HEK293 (cell line): ENCODE data around the gene ZNF174.

Source experiments
- CTCF ChIA-PET: fragments of 350-600 bp; formaldehyde crosslinking; extraction: SDS; loops from one replicate; lab custom pipeline; 2021; ENCODE audit warnings: antibody characterized with exemption; lab: Yijun Ruan, JAX
- POLR2A ChIA-PET: fragments of 300-600 bp; formaldehyde crosslinking; extraction: SDS; loops from one replicate; lab custom pipeline; 2020; ENCODE audit warnings: antibody characterized with exemption, inconsistent platforms; lab: Yijun Ruan, JAX
- H3K27ac ChIP-seq: fragments of 200-500 bp; sonication (Bioruptor generic); 2 replicates; pipeline ENCODE4 v1.5.1; 2014; ENCODE audit warnings: low read depth, low read length, control low read depth, inconsistent platforms; ENCODE audit errors: extremely low read depth
- H3K36me3 ChIP-seq, 2 experiments: fragments of 200-500 bp in 1 of 2; sonication (Bioruptor generic) in 1 of 2; 1 replicate in 1 of 2; 2 replicates in 1 of 2; pipeline ENCODE4 v1.5.1; 2014 to 2017; ENCODE audit warnings: inconsistent platforms in 2 of 2, low read length in 2 of 2; ENCODE audit not compliant: control insufficient read depth in 2 of 2, insufficient read depth in 1 of 2
- H3K4me1 ChIP-seq: fragments of 200-500 bp; sonication (Bioruptor generic); 2 replicates; pipeline ENCODE4 v1.5.1; 2014; ENCODE audit warnings: mild to moderate bottlenecking, low read length, inconsistent platforms; ENCODE audit not compliant: control insufficient read depth, insufficient read depth
- H3K4me3 ChIP-seq: 2 replicates; pipeline ENCODE4 v1.5.1; 2011; ENCODE audit warnings: low read depth, mild to moderate bottlenecking, control low read depth, low read length, moderate library complexity
- H3K9me3 ChIP-seq: fragments of 200-500 bp; sonication (Bioruptor generic); 2 replicates; pipeline ENCODE4 v1.5.1; 2014; ENCODE audit warnings: low read depth, low read length, inconsistent platforms; ENCODE audit not compliant: control insufficient read depth, insufficient read depth
- GLI2 ChIP-seq: fragments of 450-650 bp; formaldehyde crosslinking; IDR thresholded peaks from 2 replicates; pipeline ENCODE4; 2017; ENCODE audit warnings: missing biosample characterization, missing genetic modification characterization, low read depth, borderline replicate concordance
- MYNN ChIP-seq: fragments of 450-650 bp; formaldehyde crosslinking; IDR thresholded peaks from 2 replicates; pipeline ENCODE4 v1.5.1; 2016; ENCODE audit warnings: missing biosample characterization, missing genetic modification characterization, borderline replicate concordance
- ZBTB7A ChIP-seq: fragments of 450-650 bp; formaldehyde crosslinking; IDR thresholded peaks from 2 replicates; pipeline ENCODE4 v1.5.1; 2016; ENCODE audit warnings: low read depth, missing biosample characterization, missing genetic modification characterization
- ZBTB8A ChIP-seq: fragments of 450-650 bp; formaldehyde crosslinking; IDR thresholded peaks from 2 replicates; pipeline ENCODE4 v1.5.1; 2016; ENCODE audit warnings: missing biosample characterization, missing genetic modification characterization
- ZNF174 ChIP-seq: fragments of 450-650 bp; formaldehyde crosslinking; IDR thresholded peaks from 2 replicates; pipeline ENCODE4 v1.5.0; 2017; ENCODE audit warnings: missing biosample characterization, mild to moderate bottlenecking, missing genetic modification characterization
- ZNF248 ChIP-seq: fragments of 450-650 bp; formaldehyde crosslinking; IDR thresholded peaks from 2 replicates; pipeline ENCODE4 v1.5.1; 2017; ENCODE audit warnings: missing biosample characterization, missing genetic modification characterization
- ZNF311 ChIP-seq: fragments of 450-650 bp; formaldehyde crosslinking; IDR thresholded peaks from 2 replicates; pipeline ENCODE4 v1.5.1; 2017; ENCODE audit warnings: missing biosample characterization, missing genetic modification characterization, borderline replicate concordance
- ZNF335 ChIP-seq: fragments of 450-650 bp; formaldehyde crosslinking; conservative IDR thresholded peaks from 2 replicates; pipeline ENCODE4 v1.5.1; 2016; ENCODE audit warnings: missing biosample characterization, missing genetic modification characterization
- ZNF433 ChIP-seq: fragments of 450-650 bp; formaldehyde crosslinking; IDR thresholded peaks from 2 replicates; pipeline ENCODE4 v1.5.1; 2016; ENCODE audit warnings: missing biosample characterization, missing genetic modification characterization, low read depth
- ZNF473 ChIP-seq: fragments of 450-650 bp; formaldehyde crosslinking; IDR thresholded peaks from 2 replicates; pipeline ENCODE4 v1.5.1; 2017; ENCODE audit warnings: missing biosample characterization, missing genetic modification characterization
- ZNF548 ChIP-seq: fragments of 450-650 bp; formaldehyde crosslinking; IDR thresholded peaks from 2 replicates; pipeline ENCODE4 v1.5.1; 2016; ENCODE audit warnings: missing biosample characterization, missing genetic modification characterization
- ZNF571 ChIP-seq: fragments of 450-650 bp; formaldehyde crosslinking; IDR thresholded peaks from 2 replicates; pipeline ENCODE4 v1.5.0; 2017; ENCODE audit warnings: missing biosample characterization, missing genetic modification characterization
- ZNF623 ChIP-seq: fragments of 450-650 bp; formaldehyde crosslinking; IDR thresholded peaks from 2 replicates; pipeline ENCODE4 v1.5.1; 2016; ENCODE audit warnings: missing biosample characterization, missing genetic modification characterization
- ZNF677 ChIP-seq: fragments of 450-650 bp; IDR thresholded peaks from 2 replicates; pipeline ENCODE4 v1.5.0; 2018; ENCODE audit warnings: missing biosample characterization, mild to moderate bottlenecking, missing genetic modification characterization, moderate library complexity
- ZNF792 ChIP-seq: fragments of 450-650 bp; formaldehyde crosslinking; IDR thresholded peaks from 2 replicates; pipeline ENCODE4 v1.5.1; 2016; ENCODE audit warnings: missing biosample characterization, missing genetic modification characterization
- TF ChIP-seq, protein P1 (sequence below): fragments of 450-650 bp; IDR thresholded peaks from 2 replicates; pipeline ENCODE4 v1.5.1; 2018; ENCODE audit warnings: missing biosample characterization, mild to moderate bottlenecking, missing genetic modification characterization
- TF ChIP-seq, protein P2 (sequence below): fragments of 450-650 bp; formaldehyde crosslinking; optimal IDR thresholded peaks from 2 replicates; pipeline ENCODE3; 2016; ENCODE audit warnings: missing biosample characterization, mild to moderate bottlenecking, missing genetic modification characterization
- TF ChIP-seq, protein P3 (sequence below): fragments of 450-650 bp; formaldehyde crosslinking; IDR thresholded peaks from 2 replicates; pipeline ENCODE4 v1.5.1; 2016; ENCODE audit warnings: missing biosample characterization, missing genetic modification characterization
- TF ChIP-seq, protein P4 (sequence below): fragments of 450-650 bp; formaldehyde crosslinking; IDR thresholded peaks from 2 replicates; pipeline ENCODE4 v1.5.1; 2016; ENCODE audit warnings: missing biosample characterization, missing genetic modification characterization

The ZNF174 gene

DNA sequence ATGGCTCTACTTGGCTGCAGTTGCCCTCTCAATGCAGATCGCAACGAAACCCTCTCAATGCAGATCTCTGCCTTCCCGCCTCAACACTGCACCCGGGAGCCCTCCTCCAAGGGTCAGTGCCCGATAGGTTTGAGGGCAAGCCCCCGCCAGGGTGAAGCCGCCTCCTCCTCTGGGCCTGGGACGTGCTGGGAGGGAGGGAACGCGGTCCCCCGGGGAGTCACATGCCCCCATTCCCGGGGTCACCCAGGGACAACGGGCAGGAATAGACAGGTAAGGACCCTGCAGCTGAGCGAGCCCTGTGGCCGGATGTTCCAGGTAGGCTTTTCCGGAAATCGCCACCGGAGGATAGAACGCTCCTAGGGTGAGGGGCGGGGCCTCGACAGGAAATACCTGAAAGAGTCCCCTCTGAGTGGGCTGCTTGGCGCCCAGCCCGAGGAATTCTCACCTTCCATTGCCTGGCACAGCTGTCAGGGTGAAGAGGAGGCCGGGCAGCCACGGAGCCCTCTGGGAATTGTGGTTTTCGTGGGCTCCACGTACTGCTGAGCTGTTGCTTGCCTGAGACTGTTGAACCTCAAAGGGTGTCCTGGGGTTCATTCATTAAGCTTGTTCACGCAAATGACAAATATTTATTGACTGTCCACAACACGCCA, 12.8 kb downstream of the ZNF174 start (continued):
- no peak for TF ChIP-seq ZBTB7A
- TF ChIP-seq GLI2 (tag by site-specific recombination) = no peak
- no peak for TF ChIP-seq ZNF311
- TF ChIP-seq ZNF792 (tag by site-specific recombination) = no peak
- no peak for TF ChIP-seq ZNF335 (tag by site-specific recombination)
- TF ChIP-seq, all 188 proteins: peak for 0

DNA sequence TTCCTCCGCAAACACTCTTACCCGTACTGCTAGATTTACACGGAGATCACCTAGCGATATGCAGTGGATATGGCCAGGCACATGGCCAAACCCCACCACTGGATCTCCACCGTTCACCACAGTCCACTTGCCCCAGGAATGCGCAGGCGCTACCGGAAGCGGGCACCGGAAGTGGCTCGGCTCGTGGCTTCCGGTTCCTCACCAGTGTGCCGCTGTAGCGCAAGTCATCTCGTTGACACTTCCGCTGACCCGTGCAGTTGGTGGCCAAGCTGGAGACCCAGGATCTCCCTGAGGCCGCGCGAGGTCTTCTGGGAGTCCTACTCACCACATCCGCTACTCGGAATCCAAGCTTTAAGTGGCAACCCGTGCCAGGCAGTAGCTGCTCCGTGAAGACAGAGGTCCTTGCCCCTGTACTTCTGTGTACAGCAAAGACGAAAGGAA, 30.8 kb downstream of the ZNF174 start:
- TF ChIP-seq, protein P1, sequence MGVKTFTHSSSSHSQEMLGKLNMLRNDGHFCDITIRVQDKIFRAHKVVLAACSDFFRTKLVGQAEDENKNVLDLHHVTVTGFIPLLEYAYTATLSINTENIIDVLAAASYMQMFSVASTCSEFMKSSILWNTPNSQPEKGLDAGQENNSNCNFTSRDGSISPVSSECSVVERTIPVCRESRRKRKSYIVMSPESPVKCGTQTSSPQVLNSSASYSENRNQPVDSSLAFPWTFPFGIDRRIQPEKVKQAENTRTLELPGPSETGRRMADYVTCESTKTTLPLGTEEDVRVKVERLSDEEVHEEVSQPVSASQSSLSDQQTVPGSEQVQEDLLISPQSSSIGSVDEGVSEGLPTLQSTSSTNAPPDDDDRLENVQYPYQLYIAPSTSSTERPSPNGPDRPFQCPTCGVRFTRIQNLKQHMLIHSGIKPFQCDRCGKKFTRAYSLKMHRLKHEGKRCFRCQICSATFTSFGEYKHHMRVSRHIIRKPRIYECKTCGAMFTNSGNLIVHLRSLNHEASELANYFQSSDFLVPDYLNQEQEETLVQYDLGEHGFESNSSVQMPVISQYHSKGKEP (tag by site-specific recombination) = no peak
- TF ChIP-seq, protein P2, sequence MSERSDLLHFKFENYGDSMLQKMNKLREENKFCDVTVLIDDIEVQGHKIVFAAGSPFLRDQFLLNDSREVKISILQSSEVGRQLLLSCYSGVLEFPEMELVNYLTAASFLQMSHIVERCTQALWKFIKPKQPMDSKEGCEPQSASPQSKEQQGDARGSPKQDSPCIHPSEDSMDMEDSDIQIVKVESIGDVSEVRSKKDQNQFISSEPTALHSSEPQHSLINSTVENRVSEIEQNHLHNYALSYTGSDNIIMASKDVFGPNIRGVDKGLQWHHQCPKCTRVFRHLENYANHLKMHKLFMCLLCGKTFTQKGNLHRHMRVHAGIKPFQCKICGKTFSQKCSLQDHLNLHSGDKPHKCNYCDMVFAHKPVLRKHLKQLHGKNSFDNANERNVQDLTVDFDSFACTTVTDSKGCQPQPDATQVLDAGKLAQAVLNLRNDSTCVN = no peak
- TF ChIP-seq ZNF623 (tag by site-specific recombination) (no peak), MYNN (tag by site-specific recombination) (no peak), ZNF548 (tag by site-specific recombination) (no peak), ZNF433 (no peak), ZNF248 (tag by site-specific recombination) (no peak), ZNF571 (tag by site-specific recombination) (no peak), ZBTB8A (tag by site-specific recombination) (no peak), ZNF473 (tag by site-specific recombination) (no peak), ZNF174 (tag by site-specific recombination) (no peak), ZNF677 (tag by site-specific recombination) (no peak)
- TF ChIP-seq, protein P3, sequence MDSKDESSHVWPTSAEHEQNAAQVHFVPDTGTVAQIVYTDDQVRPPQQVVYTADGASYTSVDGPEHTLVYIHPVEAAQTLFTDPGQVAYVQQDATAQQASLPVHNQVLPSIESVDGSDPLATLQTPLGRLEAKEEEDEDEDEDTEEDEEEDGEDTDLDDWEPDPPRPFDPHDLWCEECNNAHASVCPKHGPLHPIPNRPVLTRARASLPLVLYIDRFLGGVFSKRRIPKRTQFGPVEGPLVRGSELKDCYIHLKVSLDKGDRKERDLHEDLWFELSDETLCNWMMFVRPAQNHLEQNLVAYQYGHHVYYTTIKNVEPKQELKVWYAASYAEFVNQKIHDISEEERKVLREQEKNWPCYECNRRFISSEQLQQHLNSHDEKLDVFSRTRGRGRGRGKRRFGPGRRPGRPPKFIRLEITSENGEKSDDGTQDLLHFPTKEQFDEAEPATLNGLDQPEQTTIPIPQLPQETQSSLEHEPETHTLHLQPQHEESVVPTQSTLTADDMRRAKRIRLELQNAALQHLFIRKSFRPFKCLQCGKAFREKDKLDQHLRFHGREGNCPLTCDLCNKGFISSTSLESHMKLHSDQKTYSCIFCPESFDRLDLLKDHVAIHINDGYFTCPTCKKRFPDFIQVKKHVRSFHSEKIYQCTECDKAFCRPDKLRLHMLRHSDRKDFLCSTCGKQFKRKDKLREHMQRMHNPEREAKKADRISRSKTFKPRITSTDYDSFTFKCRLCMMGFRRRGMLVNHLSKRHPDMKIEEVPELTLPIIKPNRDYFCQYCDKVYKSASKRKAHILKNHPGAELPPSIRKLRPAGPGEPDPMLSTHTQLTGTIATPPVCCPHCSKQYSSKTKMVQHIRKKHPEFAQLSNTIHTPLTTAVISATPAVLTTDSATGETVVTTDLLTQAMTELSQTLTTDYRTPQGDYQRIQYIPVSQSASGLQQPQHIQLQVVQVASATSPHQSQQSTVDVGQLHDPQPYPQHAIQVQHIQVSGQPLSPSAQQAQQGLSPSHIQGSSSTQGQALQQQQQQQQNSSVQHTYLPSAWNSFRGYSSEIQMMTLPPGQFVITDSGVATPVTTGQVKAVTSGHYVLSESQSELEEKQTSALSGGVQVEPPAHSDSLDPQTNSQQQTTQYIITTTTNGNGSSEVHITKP (tag by site-specific recombination) = no peak
- TF ChIP-seq, protein P4, sequence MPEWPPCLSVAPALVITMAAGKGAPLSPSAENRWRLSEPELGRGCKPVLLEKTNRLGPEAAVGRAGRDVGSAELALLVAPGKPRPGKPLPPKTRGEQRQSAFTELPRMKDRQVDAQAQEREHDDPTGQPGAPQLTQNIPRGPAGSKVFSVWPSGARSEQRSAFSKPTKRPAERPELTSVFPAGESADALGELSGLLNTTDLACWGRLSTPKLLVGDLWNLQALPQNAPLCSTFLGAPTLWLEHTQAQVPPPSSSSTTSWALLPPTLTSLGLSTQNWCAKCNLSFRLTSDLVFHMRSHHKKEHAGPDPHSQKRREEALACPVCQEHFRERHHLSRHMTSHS (tag by site-specific recombination) = no peak
- TF ChIP-seq, all 188 proteins: peak for 0
- no peak overlapping the region for H3K27ac ChIP-seq
- no peaks in the 10 kb centered on the region for H3K9me3 ChIP-seq
- CTCF ChIA-PET = interaction anchor here (1.2 kb wide), 1 partner anchor 165 kb away, joined by 6 read pairs; no protein-coding TSS in a partner anchor
- POLR2A ChIA-PET = interaction anchor here (0.6 kb wide), 1 partner anchor 89 kb away, joined by 3 read pairs; no protein-coding TSS in a partner anchor
- H3K4me3 ChIP-seq = no peak overlapping the region
- peaks cover 0 to 20% of the 10 kb centered on the region in 2 experiments; a peak in 1 of 3 replicates for H3K36me3 ChIP-seq
- H3K4me1 ChIP-seq = no peaks in the 10 kb centered on the region
